Measurements from ENCODE around the gene KCNC1. TPM values are rescaled to one million over a fixed set of nuclear protein-coding genes. Genes with fewer than 3 reads are reported as not detected.
A peak's percentile ranks its signal among the peaks of the same experiment; 100 is the strongest.

KCNC1 gene
- total RNA-seq, 1 donor from 2014 or later = not detected

- no peaks in the 10 kb centered on the region for H3K4me1 Mint-ChIP-seq (ENCODE audit: unreplicated experiment)
- H3K9me3 Mint-ChIP-seq (ENCODE audit: unreplicated experiment) = no peaks in the 10 kb centered on the region
- H3K4me3 Mint-ChIP-seq (ENCODE audit: unreplicated experiment) = no peak overlapping the region
- peak; percentile 69 for TF ChIP-seq CTCF (IDR thresholded peaks at IDR 0.05; ENCODE audit: unreplicated experiment)
- no peak overlapping the region for H3K27ac Mint-ChIP-seq (ENCODE audit: unreplicated experiment)
- DNase-seq (ENCODE audit: low spot score) = peak; percentile 92
- no peaks in the 10 kb centered on the region for H3K36me3 Mint-ChIP-seq (ENCODE audit: low read depth, unreplicated experiment)
- peaks cover 9% of the 10 kb centered on the region for H3K27me3 Mint-ChIP-seq (ENCODE audit: unreplicated experiment)
Measured at GRCh38 chr11:17730608-17731462, 3.7 kb upstream of the KCNC1 start.

- no peak for TF ChIP-seq CTCF (IDR thresholded peaks at IDR 0.05; ENCODE audit: unreplicated experiment)
- peaks cover 3% of the 10 kb centered on the region for H3K4me1 Mint-ChIP-seq (ENCODE audit: unreplicated experiment)
- DNase-seq (ENCODE audit: low spot score) = no peak
- peak overlapping the region; percentile 48 for H3K27ac Mint-ChIP-seq (ENCODE audit: unreplicated experiment)
- H3K27me3 Mint-ChIP-seq (ENCODE audit: unreplicated experiment) = peaks cover 20% of the 10 kb centered on the region
- H3K4me3 Mint-ChIP-seq (ENCODE audit: unreplicated experiment) = no peak overlapping the region
- H3K36me3 Mint-ChIP-seq (ENCODE audit: low read depth, unreplicated experiment) = peaks cover 4% of the 10 kb centered on the region
- H3K9me3 Mint-ChIP-seq (ENCODE audit: unreplicated experiment) = no peaks in the 10 kb centered on the region
Measured at GRCh38 chr11:17733261-17733660, 1.3 kb upstream of the KCNC1 start.

GRCh38 chr11:17734986-17735817 is 621 bp downstream of the KCNC1 start:
- no peak for TF ChIP-seq CTCF (IDR thresholded peaks at IDR 0.05; ENCODE audit: unreplicated experiment)
- H3K27me3 Mint-ChIP-seq (ENCODE audit: unreplicated experiment) = peaks cover 20% of the 10 kb centered on the region
- DNase-seq (ENCODE audit: low spot score) = peak; percentile 83
- H3K27ac Mint-ChIP-seq (ENCODE audit: unreplicated experiment) = no peak overlapping the region
- no peaks in the 10 kb centered on the region for H3K9me3 Mint-ChIP-seq (ENCODE audit: unreplicated experiment)
- peaks cover 4% of the 10 kb centered on the region for H3K36me3 Mint-ChIP-seq (ENCODE audit: low read depth, unreplicated experiment)
- H3K4me3 Mint-ChIP-seq (ENCODE audit: unreplicated experiment) = no peak overlapping the region
- H3K4me1 Mint-ChIP-seq (ENCODE audit: unreplicated experiment) = peaks cover 3% of the 10 kb centered on the region

- peak; percentile 74 for TF ChIP-seq CTCF (IDR thresholded peaks at IDR 0.05; ENCODE audit: unreplicated experiment)
- Mint-ChIP-seq H3K4me3 (ENCODE audit: unreplicated experiment) (no peak overlapping the region), H3K27me3 (ENCODE audit: unreplicated experiment) (peaks cover 22% of the 10 kb centered on the region), H3K27ac (ENCODE audit: unreplicated experiment) (no peak overlapping the region), H3K36me3 (ENCODE audit: low read depth, unreplicated experiment) (peaks cover 4% of the 10 kb centered on the region), H3K9me3 (ENCODE audit: unreplicated experiment) (no peaks in the 10 kb centered on the region), H3K4me1 (ENCODE audit: unreplicated experiment) (peaks cover 3% of the 10 kb centered on the region)
- no peak for DNase-seq (ENCODE audit: low spot score)
Measured at GRCh38 chr11:17735818-17736578, 1.4 kb downstream of the KCNC1 start.

All from endothelial cell (in vitro differentiated cells).